ENCODE data around the gene HDAC4.

- no peak for TF ChIP-seq CTBP1 (IDR thresholded peaks at IDR 0.05; ENCODE audit: borderline replicate concordance)
- TF ChIP-seq FOXA1 (IDR thresholded peaks at IDR 0.05): no peak
- no peak for TF ChIP-seq BHLHE40 (IDR thresholded peaks at IDR 0.05; ENCODE audit: borderline replicate concordance)
- no peak for TF ChIP-seq ELF4 (IDR thresholded peaks at IDR 0.05)
- no peak for TF ChIP-seq FOXK2 (IDR thresholded peaks at IDR 0.05)
- no peak for TF ChIP-seq TARDBP (IDR thresholded peaks at IDR 0.05)
- TF ChIP-seq FOXM1 (IDR thresholded peaks at IDR 0.05; ENCODE audit: borderline replicate concordance): no peak
- TF ChIP-seq NFRKB (IDR thresholded peaks at IDR 0.05): no peak
- no peak for TF ChIP-seq SUZ12 (IDR thresholded peaks at IDR 0.05)
- no peak for TF ChIP-seq ARNT (IDR thresholded peaks at IDR 0.05)
- TF ChIP-seq SP1 (IDR thresholded peaks at IDR 0.05): no peak
- TF ChIP-seq ZNF384 (IDR thresholded peaks at IDR 0.05): no peak
Measured at GRCh38 chr2:238999291-238999741, 401.5 kb downstream of the HDAC4 start.

Data from HEK293T (cell line).